Type B pancreatic cell (in vitro differentiated cells): ENCODE measurements around the gene PCYT1A. TPM values are rescaled to one million over a fixed set of nuclear protein-coding genes. Genes with fewer than 3 reads are reported as not detected.
"Not testable (repeated sequence)": the region's sequence is repeated elsewhere in the genome, so short reads cannot be mapped to it uniquely, and the experiment has no call there.

Source experiments
- DNase-seq: peaks from one replicate; pipeline ENCODE4 v3.0.0; 2021; ENCODE audit warnings: mixed read lengths; ENCODE audit not compliant: unreplicated experiment; ENCODE audit errors: extremely low spot score
- H3K27ac Mint-ChIP-seq: 2 replicates; pipeline ENCODE4 v1.8.0; 2021; ENCODE audit warnings: mild to moderate bottlenecking, mixed read lengths
- H3K27me3 Mint-ChIP-seq: 2 replicates; pipeline ENCODE4 v1.8.0; 2021; ENCODE audit warnings: mixed read lengths
- H3K36me3 Mint-ChIP-seq: 2 replicates; pipeline ENCODE4 v1.8.0; 2021; ENCODE audit warnings: mixed read lengths
- H3K4me1 Mint-ChIP-seq: one replicate; pipeline ENCODE4 v1.8.0; 2021; ENCODE audit warnings: mixed read lengths; ENCODE audit not compliant: unreplicated experiment
- H3K4me3 Mint-ChIP-seq: 2 replicates; pipeline ENCODE4 v1.8.0; 2021; ENCODE audit warnings: mild to moderate bottlenecking, mixed read lengths
- H3K9me3 Mint-ChIP-seq: 2 replicates; pipeline ENCODE4 v1.8.0; 2021; ENCODE audit warnings: mixed read lengths
- CTCF ChIP-seq: fragments of 200-600 bp; sonication (generic); conservative IDR thresholded peaks from 2 replicates; pipeline ENCODE4 v1.5.0; 2021; ENCODE audit warnings: antibody characterized with exemption, mild to moderate bottlenecking
- total RNA-seq: library from RNA; stranded (reverse); gene quantifications from 2 replicates; pipeline ENCODE4 v1.2.1, GENCODE V29; 2021; ENCODE audit warnings: low replicate concordance

The PCYT1A gene
- total RNA-seq, 1 donor from 2014 or later = 39.0 TPM

- H3K27me3 Mint-ChIP-seq = no peaks in the 10 kb centered on the region
- H3K4me1 Mint-ChIP-seq = peaks cover 3% of the 10 kb centered on the region
- no peak overlapping the region for H3K4me3 Mint-ChIP-seq
- TF ChIP-seq CTCF = no peak
- H3K27ac Mint-ChIP-seq = no peak overlapping the region
- no peaks in the 10 kb centered on the region for H3K36me3 Mint-ChIP-seq
- DNase-seq = no peak
- H3K9me3 Mint-ChIP-seq = no peaks in the 10 kb centered on the region
Measured at GRCh38 chr3:196184881-196185280, 102.6 kb downstream of the PCYT1A start.

GRCh38 chr3:196184169-196184432 lies 103.4 kb downstream of the PCYT1A start:
- H3K4me1 Mint-ChIP-seq = peaks cover 10% of the 10 kb centered on the region
- H3K27me3 Mint-ChIP-seq, H3K9me3 Mint-ChIP-seq, H3K27ac Mint-ChIP-seq, H3K4me3 Mint-ChIP-seq, H3K36me3 Mint-ChIP-seq, DNase-seq: not testable (repeated sequence)

GRCh38 chr3:196181127-196181546 lies 106.4 kb downstream of the PCYT1A start:
- no peaks in the 10 kb centered on the region for H3K27me3 Mint-ChIP-seq
- H3K36me3 Mint-ChIP-seq = no peaks in the 10 kb centered on the region
- no peak for DNase-seq
- peaks cover 21% of the 10 kb centered on the region for H3K4me1 Mint-ChIP-seq
- H3K9me3 Mint-ChIP-seq = no peaks in the 10 kb centered on the region
- no peak for TF ChIP-seq CTCF
- no peak overlapping the region for H3K4me3 Mint-ChIP-seq
- H3K27ac Mint-ChIP-seq = no peak overlapping the region

- no peaks in the 10 kb centered on the region for H3K27me3 Mint-ChIP-seq
- TF ChIP-seq CTCF = no peak
- H3K4me1 Mint-ChIP-seq = peaks cover 21% of the 10 kb centered on the region
- no peaks in the 10 kb centered on the region for H3K36me3 Mint-ChIP-seq
- H3K27ac Mint-ChIP-seq = no peak overlapping the region
- no peak overlapping the region for H3K4me3 Mint-ChIP-seq
- H3K9me3 Mint-ChIP-seq = no peaks in the 10 kb centered on the region
- DNase-seq = no peak
Measured at GRCh38 chr3:196180346-196180745, 107.2 kb downstream of the PCYT1A start.

Other genes with a start within 250 kb of the PCYT1A start
- 140 and 247 TPM in 2 replicates for gene TFRC, start 205.6 kb downstream of the PCYT1A start, total RNA-seq
- gene ZDHHC19, start 76.3 kb downstream of the PCYT1A start, total RNA-seq = 0.85 TPM in 1 of 2 replicates, not detected in the other
- 3.7 and 4.7 TPM in 2 replicates for gene SLC51A, start 71.2 kb downstream of the PCYT1A start, total RNA-seq
- 13.6 and 26.3 TPM in 2 replicates for gene DYNLT2B, start 30.5 kb upstream of the PCYT1A start, total RNA-seq
- 1.1 TPM in 1 of 2 replicates, not detected in the other for gene TM4SF19, start 50.7 kb upstream of the PCYT1A start, total RNA-seq
- 77.2 and 89.2 TPM in 2 replicates for gene UBXN7, start 144.7 kb upstream of the PCYT1A start, total RNA-seq
- 21.2 and 23.5 TPM in 2 replicates for gene RNF168, start 216.0 kb upstream of the PCYT1A start, total RNA-seq
- gene SMCO1, start 227.6 kb upstream of the PCYT1A start, total RNA-seq = not detected in 2 replicates